GM13976 (cell line): ENCODE measurements around the gene PITX1.

Source experiments
- DNase-seq: peaks from one replicate; pipeline ENCODE4 v3.0.0; 2012; ENCODE audit warnings: low spot score
- in situ Hi-C: fragments of 300-500 bp; cut with MboI; formaldehyde crosslinking; loops from one replicate; pipeline ENCODE4 v1.12.0; 2022; ENCODE audit warnings: low sequenced_read_pairs, mixed read lengths, inconsistent platforms; ENCODE audit not compliant: unreplicated experiment
- TF ChIP-seq, protein P1 (sequence below): IDR thresholded peaks from 2 replicates; pipeline ENCODE4 v1.5.1; 2012; ENCODE audit warnings: borderline replicate concordance, mild to moderate bottlenecking; ENCODE audit not compliant: insufficient read depth; ENCODE audit errors: extremely low read depth, missing control alignments, control extremely low read depth

The PITX1 gene

DNA sequence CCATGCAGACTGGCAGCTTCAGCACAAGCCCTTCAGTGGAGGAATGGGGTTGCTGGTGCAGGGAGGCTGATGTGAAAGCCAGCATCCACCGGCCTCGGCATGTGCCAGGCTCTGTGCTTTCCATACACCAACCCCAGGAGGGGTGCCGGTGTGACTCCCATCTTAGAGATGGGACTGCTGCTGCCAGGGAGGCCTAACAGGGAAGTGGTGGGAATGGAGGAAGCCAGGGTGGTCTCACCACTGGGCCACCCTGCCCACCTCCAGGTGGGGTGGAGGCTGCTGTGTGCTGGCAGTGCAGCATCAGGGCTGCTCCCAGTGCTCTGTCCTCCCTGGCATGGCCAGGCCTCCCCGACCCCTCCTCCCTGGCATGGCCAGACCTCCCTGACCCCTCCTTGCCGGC lies 32.8 kb upstream of the PITX1 start:
- TF ChIP-seq, protein P1, sequence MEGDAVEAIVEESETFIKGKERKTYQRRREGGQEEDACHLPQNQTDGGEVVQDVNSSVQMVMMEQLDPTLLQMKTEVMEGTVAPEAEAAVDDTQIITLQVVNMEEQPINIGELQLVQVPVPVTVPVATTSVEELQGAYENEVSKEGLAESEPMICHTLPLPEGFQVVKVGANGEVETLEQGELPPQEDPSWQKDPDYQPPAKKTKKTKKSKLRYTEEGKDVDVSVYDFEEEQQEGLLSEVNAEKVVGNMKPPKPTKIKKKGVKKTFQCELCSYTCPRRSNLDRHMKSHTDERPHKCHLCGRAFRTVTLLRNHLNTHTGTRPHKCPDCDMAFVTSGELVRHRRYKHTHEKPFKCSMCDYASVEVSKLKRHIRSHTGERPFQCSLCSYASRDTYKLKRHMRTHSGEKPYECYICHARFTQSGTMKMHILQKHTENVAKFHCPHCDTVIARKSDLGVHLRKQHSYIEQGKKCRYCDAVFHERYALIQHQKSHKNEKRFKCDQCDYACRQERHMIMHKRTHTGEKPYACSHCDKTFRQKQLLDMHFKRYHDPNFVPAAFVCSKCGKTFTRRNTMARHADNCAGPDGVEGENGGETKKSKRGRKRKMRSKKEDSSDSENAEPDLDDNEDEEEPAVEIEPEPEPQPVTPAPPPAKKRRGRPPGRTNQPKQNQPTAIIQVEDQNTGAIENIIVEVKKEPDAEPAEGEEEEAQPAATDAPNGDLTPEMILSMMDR = no peak
- DNase-seq = no peak
- in situ Hi-C loops = no loop called here

DNA sequence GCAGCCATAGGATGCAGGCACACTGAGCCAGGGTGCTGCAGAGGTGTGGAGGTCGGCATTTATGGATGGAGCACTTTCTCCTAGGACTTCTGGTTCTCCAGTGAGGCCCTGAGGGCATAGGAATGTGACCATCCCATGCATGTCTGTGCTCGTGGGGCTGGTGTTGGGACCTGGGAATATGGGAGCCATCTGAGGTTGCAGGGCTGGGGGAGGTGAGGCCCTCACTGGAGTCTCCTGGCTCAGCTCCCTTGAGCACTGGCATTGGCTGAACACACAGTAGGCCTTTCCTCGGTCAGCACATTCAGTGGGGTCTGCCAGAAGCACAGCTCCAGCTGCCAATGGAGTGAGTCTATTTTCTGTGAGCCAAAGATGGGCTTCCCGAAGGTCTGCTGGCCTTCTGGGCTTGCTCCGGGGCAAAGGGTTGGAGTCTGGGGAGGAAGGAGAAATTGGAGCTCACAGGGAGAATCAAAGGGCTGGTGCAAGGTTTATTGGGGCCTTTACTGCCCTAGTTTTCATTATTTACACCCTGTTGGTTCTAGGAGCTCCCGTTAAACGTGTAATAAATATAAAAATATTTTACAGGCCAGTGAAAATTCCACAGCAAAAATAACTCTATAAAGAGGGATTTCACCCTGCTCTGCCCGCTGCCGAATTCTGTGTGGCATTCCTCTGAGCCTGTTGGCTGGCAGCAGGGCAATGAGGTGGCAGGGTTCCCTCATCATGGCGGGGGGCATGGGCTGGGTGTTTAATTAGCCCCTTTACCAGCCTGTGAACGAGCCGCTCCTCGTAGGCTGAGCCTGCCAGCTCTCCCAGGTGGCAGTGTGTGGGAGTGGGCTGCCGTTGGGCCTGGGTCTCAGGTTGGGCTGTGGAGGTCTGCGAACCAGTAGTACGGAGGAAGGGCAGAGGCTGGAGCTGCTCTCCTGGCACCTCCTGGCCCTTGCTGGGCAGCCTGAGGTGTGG lies 31.6 kb upstream of the PITX1 start:
- in situ Hi-C loops = no loop called here
- DNase-seq = no peak
- TF ChIP-seq, protein P1 = no peak

DNA sequence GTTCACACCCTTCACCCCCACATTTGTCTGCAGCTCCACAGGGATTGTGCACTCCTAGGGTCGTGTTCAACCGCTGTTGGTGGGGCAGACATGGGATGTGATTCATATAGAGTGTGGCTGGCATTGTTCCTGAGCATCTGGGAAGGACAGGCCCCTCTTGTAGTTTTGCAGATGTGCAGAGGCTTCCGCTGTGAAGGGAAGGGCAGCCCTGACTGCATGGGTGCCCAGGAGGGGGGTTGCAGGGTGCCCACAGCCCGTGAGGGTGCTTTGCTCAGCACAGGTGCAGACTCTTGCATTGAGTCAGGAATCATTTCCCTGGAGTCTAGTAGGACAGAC lies 30.2 kb upstream of the PITX1 start:
- TF ChIP-seq, protein P1 = no peak
- no peak for DNase-seq
- in situ Hi-C loops = no loop called here

DNA sequence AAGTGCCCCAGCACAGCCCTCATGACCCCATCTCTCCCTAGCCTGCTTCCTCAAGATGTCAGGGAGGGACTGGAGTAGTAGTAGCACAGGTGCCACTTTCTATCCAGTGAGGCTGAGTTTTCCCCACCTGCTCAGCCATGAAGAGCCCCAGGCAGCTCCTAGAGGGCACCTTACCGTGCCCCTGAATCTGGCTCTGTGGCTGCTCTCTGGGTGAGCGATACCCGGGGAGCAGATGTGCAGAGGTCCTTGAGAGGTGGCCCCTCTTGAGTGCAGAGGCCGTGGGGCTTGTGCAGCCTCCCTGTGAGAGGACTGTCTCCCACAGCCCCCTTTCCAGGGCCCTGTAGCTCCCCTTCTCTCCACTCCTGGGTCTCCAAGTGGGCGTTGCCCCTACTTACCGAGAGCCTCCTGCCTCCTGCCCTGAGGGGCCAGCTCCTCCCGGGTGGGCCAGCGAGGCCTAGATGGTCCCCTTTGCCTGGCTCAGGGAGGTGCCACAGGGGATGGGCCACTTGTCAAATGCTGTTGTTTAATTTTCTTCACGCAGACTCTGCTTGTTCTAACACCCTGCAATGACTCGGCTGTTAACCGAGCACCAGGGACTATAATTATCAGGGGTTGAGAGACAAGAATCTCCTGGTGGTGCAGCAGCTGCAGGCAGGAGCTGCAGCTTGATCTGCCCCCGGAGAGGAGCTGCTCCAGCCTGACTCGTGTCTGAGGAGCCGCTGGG lies 29.6 kb upstream of the PITX1 start:
- TF ChIP-seq, protein P1 = no peak
- in situ Hi-C loops = no loop called here
- DNase-seq = no peak

DNA sequence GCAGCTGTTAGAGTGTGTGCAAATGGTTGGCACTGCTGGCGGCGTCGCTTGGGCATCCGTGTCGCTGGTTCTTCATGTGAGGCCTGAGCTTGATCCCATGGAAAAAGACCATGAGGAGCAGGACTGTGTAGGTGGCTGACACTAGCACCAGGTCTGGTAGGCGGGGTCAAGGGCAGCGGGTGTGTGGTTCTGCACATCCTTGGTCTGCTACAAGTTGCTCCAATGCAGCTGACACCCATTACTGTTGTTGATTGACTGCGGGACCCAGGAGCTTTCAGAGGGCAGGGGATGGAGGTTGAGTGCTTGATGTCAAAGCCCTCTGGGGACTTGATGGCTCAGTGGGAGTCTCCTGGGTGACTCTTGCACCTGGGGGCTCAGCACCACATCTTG lies 29.0 kb upstream of the PITX1 start:
- DNase-seq = no peak
- in situ Hi-C loops = no loop called here
- TF ChIP-seq, protein P1 = no peak

DNA sequence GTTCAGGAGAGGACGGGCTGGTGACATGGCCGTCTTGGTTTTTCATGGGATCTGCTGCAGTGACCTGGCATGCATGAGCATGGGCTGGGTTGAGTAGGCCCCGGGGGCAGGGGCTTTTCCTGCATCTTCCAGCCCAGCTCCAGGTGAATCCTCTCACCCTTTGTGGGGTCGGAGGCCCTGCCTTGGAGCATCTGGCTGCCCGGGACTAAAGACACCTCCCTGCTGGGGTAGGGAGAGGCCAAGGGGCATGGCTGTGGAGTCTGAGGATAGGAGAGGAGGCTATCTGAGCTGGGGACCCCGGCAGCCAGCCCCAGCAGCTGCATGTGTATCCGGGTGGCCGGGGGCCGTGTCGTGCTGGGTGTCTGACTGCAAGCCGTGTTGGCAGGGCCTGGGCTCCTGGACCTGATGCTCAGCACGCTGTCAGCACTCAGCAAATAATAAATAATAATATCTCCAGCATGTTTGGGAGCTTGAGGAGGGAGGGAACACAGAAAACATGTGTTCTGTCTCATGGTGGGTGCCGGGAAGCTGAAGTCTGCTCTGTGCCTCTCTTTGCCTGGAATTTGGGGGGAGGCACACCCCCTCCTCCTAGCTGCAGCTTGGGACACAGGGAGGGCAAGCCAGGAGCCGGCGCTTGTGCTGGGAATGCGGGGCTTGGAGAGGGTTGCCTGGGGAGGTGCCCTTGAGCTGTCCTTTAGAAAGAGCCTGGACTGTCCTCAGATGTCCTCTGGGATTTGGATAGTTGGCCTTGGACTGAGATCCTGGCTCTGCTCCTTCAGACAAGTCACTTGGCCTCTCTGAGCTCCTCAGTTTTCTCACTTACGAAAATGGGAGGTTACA lies 28.4 kb upstream of the PITX1 start:
- no peak for DNase-seq
- in situ Hi-C loops = no loop called here

More for the DNA sequence above, 28.4 kb upstream of the PITX1 start:
- TF ChIP-seq, protein P1 = no peak
